Breast epithelium (tissue), 3 donors: ENCODE measurements around the gene VEZT.

Experiments
- POLR2A ChIP-seq: fragments of 450-650 bp; IDR thresholded peaks from one replicate; pipeline ENCODE4 v1.6.1; 2016; ENCODE audit warnings: antibody characterized with exemption, mild to moderate bottlenecking, moderate library complexity
- TF ChIP-seq, protein P1 (sequence below), 3 donors: fragments of 450-650 bp; IDR thresholded peaks; one replicate each; pipeline ENCODE4 v1.5.1; 2016 to 2017; ENCODE audit warnings: antibody characterized with exemption in 3 of 3, mild to moderate bottlenecking in 3 of 3, moderate library complexity in 3 of 3

DNA sequence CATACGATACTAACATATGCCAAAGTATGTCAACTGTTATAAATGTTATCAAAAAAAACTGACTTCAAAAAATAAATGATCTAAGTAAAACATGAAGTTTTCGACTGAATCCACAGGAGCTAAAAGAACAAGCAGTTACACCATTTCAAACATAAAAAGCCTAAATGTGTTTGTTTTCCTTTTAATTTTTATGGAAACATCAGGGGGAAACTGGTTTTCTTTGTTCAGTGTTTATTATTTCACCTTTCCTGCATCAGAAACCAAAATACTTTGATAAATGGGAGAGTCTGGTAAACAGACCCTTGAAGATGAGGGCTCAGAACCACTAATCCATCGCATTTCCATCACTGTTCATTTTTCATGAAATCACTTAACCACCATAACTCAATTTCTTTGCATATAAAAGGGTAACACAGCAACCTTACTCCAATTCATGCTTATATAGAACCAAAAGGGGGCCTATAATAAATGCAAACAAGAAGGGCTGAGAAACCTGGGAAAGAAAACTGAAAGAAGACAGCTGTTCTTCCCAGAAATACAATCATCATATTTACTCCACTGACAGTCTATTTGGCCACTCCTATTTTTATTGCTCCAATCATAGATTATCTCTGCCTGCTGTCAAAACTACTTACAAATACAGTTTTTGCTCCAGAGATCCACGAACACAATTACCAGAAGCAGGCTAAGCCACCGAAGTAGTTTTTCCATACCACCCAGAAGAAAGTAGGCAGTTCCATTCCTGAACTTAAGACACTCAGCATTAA lies 17.3 kb upstream of the VEZT start:
- TF ChIP-seq, protein P1, sequence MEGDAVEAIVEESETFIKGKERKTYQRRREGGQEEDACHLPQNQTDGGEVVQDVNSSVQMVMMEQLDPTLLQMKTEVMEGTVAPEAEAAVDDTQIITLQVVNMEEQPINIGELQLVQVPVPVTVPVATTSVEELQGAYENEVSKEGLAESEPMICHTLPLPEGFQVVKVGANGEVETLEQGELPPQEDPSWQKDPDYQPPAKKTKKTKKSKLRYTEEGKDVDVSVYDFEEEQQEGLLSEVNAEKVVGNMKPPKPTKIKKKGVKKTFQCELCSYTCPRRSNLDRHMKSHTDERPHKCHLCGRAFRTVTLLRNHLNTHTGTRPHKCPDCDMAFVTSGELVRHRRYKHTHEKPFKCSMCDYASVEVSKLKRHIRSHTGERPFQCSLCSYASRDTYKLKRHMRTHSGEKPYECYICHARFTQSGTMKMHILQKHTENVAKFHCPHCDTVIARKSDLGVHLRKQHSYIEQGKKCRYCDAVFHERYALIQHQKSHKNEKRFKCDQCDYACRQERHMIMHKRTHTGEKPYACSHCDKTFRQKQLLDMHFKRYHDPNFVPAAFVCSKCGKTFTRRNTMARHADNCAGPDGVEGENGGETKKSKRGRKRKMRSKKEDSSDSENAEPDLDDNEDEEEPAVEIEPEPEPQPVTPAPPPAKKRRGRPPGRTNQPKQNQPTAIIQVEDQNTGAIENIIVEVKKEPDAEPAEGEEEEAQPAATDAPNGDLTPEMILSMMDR (IDR thresholded peaks at IDR 0.05), result no peak
- TF ChIP-seq POLR2A, result no peak
